ENCODE results near the gene NPNT.

GRCh38 chr4:105971036-105971435 lies 75.8 kb downstream of the NPNT start:
- no peak for TF ChIP-seq POLR2AphosphoS5 (IDR thresholded peaks at IDR 0.05; ENCODE audit: insufficient read depth in 1 of 2, low read depth in 1 of 2)
- TF ChIP-seq POLR2A (IDR thresholded peaks at IDR 0.05) = no peak
- no peak for TF ChIP-seq CTCF (IDR thresholded peaks at IDR 0.05)

Data from vagina (tissue), 2 donors.